Measurements from ENCODE around the gene PGS1.
A peak's percentile ranks its signal among the peaks of the same experiment; 100 is the strongest.

PGS1 gene

GRCh38 chr17:78449983-78450595, 71.6 kb downstream of the PGS1 start:
- DNase-seq, result peak; percentile 78 to 91

- DNase-seq, result peak; percentile 85 to 98
These were observed 72.4 kb downstream of the PGS1 start for GRCh38 chr17:78450696-78451345.

GRCh38 chr17:78451753-78452152, 73.3 kb downstream of the PGS1 start:
- DNase-seq, result no peak

GRCh38 chr17:78454346-78454745, 75.9 kb downstream of the PGS1 start:
- no peak for DNase-seq

- DNase-seq, result no peak
These were observed 79.6 kb downstream of the PGS1 start for GRCh38 chr17:78458091-78458490.

- DNase-seq, result peak; percentile 98 to 99
These were observed 80.4 kb downstream of the PGS1 start for GRCh38 chr17:78458736-78459335.

- no peak for DNase-seq
These were observed 81.2 kb downstream of the PGS1 start for GRCh38 chr17:78459696-78460095.

- DNase-seq, result no peak
These were observed 81.8 kb downstream of the PGS1 start for GRCh38 chr17:78460176-78460675.

GRCh38 chr17:78460951-78461798, 82.7 kb downstream of the PGS1 start:
- no peak for DNase-seq

GRCh38 chr17:78461799-78462053, 83.3 kb downstream of the PGS1 start:
- no peak for DNase-seq

- no peak for DNase-seq
These were observed 83.7 kb downstream of the PGS1 start for GRCh38 chr17:78462148-78462547.

- DNase-seq, result peak in 1 of 2 experiments; percentile 61
These were observed 87.8 kb downstream of the PGS1 start for GRCh38 chr17:78466109-78466785.

- peak in 1 of 2 experiments; percentile 65 for DNase-seq
These were observed 88.6 kb downstream of the PGS1 start for GRCh38 chr17:78466786-78467715.

GRCh38 chr17:78468366-78468765, 89.9 kb downstream of the PGS1 start:
- DNase-seq, result no peak

GRCh38 chr17:78469443-78469842, 91.0 kb downstream of the PGS1 start:
- no peak for DNase-seq

GRCh38 chr17:78471635-78472034, 93.2 kb downstream of the PGS1 start:
- no peak for DNase-seq

GRCh38 chr17:78472035-78472905, 93.8 kb downstream of the PGS1 start:
- no peak for DNase-seq

GRCh38 chr17:78473951-78474613, 95.6 kb downstream of the PGS1 start:
- no peak for DNase-seq

Data from NCI-H524 (cell line).